Cardiac septum (tissue), 1 donor: ENCODE results near the gene PRUNE2. TPM values are rescaled to one million over a fixed set of nuclear protein-coding genes. Genes with fewer than 3 reads are reported as not detected.

Source experiments
- DNase-seq: peaks from one replicate; pipeline ENCODE4 v3.0.0-alpha.2; 2020; ENCODE audit warnings: low spot score
- intact Hi-C: fragments of 100-400 bp; cut with DNase I; formaldehyde crosslinking; loops from one replicate; pipeline ENCODE4 v1.14.0; 2022
- total RNA-seq: library from RNA; stranded (reverse); fragmentation: NEBNext Ultra II Directional; extraction: Animal tissue kit (Norgen Biotek cat#: 25700); gene quantifications from one replicate; pipeline ENCODE4 v1.2.1, GENCODE V29; 2021
- donor health status: DM: no; HTN: no; CAD: no.

Gene PRUNE2
- total RNA-seq, 1 donor from 2014 or later: 19.9 TPM

DNA sequence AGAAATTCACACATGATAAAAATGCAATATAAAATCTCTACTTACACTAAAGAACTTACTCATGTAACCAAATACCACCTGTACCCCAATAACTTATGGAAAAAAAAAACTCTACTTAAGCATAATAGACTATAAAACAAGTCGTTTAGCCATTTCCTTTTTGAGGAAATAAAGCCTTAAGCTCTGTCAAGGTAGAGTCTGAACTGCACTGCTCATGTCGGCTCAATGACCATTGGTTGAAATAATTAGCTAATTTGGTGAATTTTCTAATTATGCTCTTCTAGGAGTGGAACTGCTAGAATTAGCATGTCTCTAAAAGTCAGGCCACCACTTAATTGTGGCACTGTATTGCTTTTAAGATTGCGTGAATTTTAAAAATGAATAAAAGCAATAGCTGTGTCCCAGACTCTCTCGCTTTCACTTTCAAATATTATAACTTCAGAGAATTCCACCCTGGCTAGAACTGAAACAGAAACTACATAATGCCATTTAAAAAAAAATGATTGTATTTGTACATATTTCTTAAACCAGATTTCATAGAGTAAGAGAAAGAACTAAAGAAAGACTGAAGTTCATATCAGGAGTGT is 254.7 kb downstream of the PRUNE2 start:
- no peak for DNase-seq
- intact Hi-C loops: no loop called here

DNA sequence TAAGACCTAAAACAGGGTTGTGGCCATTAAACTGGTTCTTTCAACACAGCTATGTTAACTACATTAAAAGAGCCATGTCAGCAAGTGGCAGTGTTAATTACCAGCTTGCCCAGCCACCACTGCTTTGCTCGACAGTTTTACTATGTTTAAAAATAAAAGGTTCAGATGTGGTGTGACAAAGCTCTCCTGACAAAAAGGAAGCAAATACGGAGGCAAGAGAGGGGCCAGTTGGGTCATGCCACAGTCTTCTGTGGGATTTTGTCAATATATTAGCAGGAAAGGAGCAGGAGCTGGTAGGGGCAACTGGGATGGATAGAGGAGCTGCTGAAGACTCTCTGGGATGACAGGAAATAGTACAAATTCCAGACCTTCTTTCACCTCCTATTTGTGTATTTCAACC is 255.2 kb downstream of the PRUNE2 start:
- no peak for DNase-seq
- intact Hi-C loops: no loop called here

DNA sequence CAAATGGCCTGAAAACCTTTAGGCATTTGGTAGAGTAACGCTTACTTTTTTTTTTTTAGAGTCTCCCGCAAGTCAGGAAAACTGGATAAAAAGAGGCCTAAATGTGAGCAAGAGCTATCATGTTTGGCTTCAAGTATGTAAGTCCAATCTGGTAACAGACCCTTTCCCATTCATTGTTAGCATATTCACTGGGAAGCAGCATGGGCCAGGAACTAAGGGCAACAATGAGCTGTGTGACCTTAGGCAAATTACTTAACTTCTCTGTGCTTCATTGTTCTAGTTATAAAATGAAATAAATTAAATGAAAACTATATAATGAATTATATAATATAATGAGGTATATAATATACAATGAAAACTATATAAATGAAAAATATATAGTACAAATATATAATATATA is 256.0 kb downstream of the PRUNE2 start:
- intact Hi-C loops: no loop called here
- DNase-seq: no peak

DNA sequence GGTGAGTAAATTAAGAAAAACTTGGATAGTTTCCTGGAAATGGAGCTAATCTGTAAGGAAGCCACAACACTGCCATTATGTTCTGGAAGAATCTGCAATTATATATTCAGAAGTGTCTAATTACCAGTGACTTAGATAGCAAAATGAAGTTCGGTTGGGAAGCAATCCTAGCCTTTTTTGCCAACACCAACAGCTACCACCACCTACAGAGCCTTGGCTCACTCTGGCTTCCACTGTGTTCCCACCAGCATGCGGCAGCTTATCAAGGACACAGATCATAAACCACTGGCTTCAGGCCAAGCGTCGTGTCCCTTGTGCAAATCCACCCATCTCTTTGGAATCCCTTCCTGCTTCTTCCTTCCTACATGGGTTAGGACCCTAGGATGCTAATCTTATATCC is 259.7 kb downstream of the PRUNE2 start:
- DNase-seq: no peak
- intact Hi-C loops: no loop called here

DNA sequence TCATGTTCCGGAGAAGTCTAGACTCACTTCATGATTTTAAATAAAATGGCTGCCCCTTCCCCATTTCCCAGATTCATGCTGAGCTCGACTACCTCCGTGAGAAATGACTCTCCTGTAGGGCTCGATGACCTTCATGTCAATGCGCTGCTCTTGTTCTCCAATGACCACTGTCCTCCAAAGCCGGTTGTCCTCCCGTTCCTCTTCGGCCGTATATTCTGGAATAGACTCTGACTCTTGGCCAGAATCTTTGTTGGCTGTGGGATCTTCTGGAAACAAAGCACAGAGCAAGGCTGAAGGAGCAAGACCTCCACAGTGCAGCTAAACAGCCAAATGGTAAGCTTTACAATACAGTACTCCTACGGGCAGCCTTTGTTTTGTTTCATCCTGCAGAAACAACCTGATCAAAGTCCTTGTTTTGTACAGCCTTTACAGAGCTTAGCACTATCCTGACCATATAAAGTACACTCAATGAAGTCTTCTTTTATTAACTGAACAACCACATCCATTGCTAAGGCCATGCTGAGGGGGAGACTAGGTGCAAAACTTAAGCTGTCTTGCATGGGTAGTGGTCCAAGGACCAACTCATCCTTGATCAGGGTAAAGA is 261.2 kb downstream of the PRUNE2 start:
- intact Hi-C loops: no loop called here
- DNase-seq: no peak

DNA sequence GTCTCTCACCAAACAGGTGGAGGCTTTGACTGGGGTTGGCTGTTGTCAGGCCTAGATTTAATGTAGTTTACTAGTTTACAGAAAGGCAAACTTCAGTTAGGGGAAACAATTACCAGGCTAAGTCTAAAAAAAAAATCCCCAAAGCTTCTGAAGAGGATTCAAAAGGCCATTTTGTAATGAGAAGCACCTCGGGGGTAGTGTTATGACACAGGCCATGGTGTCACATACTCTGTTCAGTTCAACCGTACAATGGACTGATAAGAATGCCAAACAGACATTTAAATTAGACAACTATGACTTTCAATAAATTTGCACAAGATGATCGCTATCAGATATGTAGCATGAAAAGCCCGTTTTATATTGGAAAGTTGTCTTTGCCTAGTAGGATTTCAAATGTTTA is 261.7 kb downstream of the PRUNE2 start:
- no peak for DNase-seq
- intact Hi-C loops: no loop called here

DNA sequence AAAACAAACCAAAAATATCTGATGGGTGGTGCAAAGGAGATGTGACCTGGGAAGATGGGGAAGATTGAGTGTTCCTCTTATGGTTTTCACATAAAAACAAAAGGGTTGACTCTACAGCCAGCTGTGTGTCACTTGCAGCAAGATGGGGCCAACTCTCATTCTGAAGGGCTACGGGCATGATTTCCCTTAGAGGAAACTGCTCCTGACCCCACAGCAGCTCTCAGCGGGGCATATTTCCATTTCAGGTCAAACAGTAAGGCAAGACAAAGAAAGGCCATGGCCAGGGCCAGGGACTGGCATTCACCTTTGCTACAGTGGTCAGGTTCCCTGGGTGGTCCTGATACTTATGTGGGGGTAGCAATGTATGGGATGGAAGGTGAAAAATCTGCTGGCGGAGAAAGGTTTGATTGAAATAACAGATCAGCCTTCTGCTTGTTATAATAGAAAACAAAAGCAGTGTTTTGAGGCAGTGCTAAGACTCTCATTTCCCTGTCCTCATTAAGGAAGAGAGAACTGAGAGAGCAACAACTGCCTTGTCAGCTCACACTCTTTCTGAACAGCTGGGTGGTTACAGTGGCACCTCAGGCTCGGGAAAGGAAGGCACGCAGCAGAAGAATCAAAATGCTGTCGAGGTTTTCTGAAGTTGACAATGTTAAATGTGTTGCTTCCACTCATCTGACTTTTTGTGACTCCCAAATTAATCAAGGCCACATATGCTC is 262.4 kb downstream of the PRUNE2 start:
- intact Hi-C loops: no loop called here
- DNase-seq: no peak

DNA sequence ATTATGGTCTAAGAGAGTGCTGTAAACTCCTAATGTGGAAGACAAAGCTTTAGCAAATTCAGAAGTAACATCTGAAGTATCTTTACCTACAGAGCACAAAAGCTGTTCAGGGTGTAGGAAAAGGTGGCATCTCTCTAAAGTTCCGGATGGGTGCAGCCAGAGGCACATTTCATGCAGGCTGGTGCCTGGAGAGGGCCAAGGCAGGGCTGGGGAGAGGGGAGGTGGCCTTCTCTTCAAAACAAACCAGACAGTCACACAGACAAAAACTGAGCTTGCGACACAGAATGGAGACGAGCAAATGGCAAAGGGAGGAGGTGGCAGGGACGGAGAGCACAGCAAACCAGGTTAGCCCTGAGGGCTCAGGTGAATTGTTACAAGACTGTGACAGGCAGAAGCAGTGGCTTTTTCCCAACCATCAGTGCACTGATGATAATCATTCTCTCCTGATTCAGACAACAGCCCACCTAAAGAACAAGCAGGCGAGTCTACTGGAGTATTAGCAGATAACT is 263.2 kb downstream of the PRUNE2 start:
- DNase-seq: no peak
- intact Hi-C loops: no loop called here

DNA sequence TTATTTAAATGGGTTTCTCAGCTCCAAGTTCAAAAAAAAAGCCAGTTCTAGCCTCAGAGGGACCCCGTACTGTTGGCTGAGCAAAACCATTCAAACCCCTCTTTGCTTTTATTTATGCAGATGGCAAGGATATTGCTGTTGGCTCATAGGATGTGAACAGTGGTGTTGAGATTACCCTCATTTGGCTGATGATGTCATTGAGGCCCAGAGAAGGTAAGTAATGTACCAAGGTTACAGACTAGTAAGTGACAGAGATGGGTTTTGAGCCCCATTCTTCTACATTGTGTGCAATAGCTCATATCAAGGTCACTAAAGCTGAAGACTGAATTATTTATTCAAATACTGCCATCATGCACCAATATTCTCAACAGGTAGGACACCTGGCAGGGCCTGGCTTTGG is 263.8 kb downstream of the PRUNE2 start:
- DNase-seq: no peak
- intact Hi-C loops: no loop called here

DNA sequence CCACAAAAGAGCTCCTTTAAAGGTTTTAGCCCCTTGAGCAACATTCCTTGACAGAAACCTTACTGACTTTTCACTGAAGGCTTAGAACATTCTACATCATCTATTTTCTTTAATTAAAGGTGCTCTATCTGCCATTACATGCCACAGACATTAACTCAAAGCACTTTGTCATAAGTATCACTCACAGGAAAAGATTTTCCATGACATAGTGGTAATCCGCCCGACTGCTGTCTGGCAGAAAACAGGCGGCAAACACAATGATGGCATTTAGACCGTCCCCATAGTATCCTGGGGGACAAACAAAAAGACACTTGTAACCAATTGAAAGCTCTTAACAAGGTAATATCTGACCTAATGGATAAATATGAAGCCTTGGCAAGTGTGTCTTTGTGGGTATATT is 267.9 kb downstream of the PRUNE2 start:
- intact Hi-C loops: no loop called here
- DNase-seq: no peak

DNA sequence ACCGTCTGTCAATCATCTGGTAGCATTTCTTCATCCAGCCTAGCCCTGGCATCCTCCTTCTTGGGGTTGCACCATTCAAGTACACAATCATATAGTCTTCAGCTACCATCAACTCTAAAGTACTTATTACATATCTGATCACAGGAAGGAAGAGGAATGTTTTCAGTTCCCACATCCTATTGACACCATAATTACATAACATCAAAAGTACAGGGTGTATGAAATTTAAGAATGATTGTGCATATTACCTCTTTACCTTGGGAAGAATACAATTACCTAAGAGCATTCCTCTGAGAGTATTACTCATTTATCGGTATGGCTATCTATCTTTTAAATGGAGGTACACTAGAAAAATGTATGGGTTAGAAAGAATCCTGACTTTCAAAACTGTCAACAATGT is 268.5 kb downstream of the PRUNE2 start:
- intact Hi-C loops: no loop called here
- no peak for DNase-seq

DNA sequence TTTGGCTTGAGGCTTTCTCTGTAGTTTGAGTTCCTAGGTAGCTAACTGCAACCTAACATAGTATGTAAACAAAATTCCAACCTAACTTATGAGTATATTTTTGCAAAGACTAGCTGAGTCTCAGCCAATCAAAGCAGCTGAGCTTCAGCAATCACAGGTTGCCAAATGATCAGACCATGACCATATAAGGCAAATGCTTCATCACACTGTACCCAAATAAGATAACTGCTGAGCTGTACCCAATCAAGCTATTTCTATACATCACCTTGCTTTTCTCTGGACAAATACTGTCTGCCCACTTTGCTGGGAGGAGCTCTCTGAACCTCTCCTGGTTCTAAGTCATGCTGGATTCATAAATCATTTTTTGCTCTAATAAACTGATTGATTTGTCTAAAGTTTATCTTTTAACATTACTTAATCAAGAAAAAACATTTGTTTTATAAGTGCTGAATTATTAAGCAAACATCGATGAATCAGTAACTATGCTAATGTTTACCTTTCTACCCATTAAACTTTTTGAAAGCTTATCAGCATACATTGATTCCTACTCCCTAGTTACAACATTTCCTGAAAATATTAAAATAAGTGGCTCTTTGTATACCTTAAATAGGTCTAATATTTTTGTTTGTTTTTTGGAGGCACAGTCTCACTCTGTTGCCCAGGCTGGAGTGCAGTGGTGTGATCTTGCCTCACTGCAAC is 271.4 kb downstream of the PRUNE2 start:
- intact Hi-C loops: no loop called here
- no peak for DNase-seq

DNA sequence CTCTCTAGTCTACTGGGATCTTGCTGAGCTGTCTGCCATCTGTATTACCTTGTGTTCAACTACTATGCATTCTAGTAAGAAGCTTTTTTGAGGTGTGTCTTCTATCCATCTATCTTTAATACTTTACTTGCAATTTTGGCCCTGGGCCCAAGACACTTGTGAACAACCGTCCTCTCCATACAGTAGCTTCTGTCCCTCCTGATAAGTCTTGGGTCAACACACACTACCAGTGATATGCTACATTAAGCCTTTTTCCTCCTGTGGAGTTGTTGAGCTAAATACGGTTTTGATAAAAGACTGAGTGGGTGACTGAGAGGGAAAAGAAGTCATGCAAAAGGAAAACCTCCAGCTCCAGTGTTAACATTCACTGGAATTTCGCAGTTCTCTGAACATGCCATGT is 275.0 kb downstream of the PRUNE2 start:
- DNase-seq: no peak
- intact Hi-C loops: no loop called here

DNA sequence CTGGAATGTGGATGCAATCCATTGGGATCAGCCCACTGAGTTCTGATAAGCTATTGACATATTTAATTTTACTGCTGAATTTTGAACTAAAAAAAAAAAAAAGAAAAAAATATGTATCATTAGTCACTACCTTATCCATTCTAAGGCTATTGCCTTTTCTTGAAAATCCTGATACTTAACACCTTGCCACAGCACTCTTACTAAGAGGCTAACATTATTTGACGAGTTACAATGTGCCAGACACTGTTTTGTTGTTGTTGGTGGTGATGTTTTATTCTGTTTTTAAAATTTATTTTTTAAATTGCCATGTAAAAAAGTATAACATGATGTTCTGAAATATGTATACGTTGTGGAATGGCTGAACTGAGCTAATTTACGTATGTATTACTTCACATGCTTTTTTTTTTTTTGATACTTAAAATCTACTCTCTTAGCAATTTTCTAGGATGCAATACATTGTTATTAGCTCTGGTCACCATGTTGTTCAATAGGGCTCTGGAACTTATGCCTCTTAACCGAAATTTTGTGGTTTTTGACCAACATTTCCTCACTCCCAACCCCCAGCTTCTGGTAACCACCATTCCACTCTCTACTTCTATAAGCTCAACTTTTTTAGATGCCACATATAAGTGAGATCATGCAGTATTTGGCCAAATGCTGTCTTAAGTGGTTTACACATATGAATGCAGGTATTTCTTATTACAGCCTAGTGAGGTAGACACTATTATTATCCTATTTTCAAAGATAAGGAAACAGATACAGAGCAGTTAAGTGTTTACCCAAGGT is 276.5 kb downstream of the PRUNE2 start:
- intact Hi-C loops: no loop called here
- DNase-seq: no peak

DNA sequence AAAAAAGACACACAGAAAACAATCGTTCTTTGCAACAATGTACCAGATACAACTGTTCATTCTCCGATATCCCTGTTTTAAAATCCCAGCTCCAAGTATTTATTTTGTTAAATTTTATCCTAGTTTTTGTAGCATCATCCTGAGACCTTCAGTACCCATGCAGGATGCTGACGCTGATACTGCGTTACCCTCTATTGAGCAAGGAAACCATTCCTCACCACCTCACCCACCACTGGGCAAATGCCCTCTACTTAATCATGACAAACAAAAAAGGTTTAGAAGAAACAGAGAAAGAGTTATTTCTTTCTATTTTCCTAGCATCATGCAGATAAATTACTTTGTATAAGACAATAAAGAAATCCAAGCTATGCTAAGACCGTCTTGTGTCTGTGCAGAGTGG is 277.8 kb downstream of the PRUNE2 start:
- intact Hi-C loops: no loop called here
- no peak for DNase-seq

DNA sequence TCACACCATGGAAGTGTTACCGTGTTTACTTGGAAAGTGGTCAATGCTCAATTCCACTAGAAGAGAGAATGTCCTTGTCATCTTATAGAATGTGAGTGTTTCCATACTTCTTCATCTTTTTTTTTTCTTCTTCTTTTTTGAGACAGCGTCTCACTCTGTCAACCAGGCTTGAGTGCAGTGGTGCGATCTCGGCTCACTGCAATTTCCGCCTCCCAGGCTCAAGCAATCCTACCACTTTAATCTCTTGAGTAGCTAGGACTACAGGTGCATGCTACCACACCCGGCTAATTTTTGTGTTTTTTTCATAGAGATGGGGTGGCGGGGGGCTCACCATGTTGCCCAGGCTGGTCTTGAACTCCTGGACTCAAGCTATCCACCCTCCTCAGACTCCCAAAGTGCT is 278.9 kb downstream of the PRUNE2 start:
- intact Hi-C loops: no loop called here
- DNase-seq: no peak

DNA sequence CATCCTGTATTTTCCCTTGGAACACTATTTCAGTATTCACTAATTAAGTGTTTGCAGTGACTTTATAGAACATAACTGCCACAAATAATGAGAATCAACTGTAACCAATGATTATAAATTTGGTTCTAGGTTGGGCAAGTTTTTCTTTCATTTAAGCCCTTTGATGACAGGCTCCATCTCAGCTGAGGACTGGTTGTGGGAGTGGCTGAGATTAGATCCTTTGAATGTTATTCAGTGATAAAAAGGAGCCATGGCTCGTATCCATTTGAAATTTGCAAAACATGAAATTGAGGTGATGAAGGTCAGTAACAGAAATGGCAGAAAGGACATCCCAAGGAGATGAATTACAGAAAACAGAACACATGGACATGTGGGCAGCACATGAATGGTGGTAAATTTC is 279.8 kb downstream of the PRUNE2 start:
- DNase-seq: no peak
- intact Hi-C loops: no loop called here

DNA sequence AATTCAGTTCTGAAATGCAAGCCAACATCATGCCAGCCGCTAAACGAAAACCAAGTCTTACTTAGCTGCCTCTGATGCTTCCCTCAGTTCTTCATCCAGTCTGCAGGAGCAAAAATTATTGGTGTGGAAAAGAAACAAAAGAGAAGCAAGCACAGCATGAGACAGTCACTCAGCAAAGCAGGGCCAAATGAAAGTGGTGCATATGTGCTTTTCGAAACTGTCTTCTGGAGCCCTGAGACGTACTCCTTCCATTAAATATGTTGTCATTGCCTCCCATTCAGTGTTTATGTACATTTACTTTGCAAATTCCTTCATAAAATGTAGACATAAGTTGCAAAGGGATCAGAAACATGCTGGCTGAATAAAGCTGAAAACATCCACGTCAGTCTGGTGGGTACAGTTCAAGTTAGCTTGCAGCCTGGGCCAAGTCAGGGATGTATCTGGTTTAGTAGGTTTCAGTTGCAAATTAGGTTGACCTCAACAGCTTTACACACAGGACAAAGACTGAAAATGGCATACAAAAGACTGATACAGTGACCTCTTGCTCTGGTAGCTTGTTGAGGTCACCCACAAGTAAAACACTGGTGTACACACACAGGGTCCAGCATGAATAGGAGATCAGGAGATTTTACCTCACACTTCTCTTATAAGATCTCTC is 281.4 kb downstream of the PRUNE2 start:
- intact Hi-C loops: no loop called here
- no peak for DNase-seq

DNA sequence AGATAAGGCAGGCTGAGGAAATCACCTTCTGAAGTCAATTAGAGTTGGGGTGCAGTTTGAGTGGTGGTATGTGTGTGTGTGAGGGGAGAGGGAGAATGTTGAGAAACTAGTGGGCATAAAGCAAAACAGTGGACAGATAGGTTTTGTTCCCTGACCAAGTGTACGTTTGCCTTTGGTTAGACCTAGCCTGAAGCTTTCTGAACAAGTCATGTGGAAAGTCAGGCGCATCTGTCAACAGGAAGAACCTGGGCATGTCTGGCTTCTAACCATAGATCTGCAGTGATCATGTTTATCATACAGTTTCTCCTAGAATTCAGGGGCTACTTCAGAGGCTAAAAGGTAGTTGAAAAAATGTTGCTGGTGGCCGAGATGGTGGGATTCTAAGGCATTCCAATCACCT is 284.9 kb downstream of the PRUNE2 start:
- no peak for DNase-seq
- intact Hi-C loops: no loop called here
